Activated CD4-positive, alpha-beta T cell treated with anti-CD3 and anti-CD28 coated beads, Interleukin-2, amount 50 U/mL, for 4 hours (primary cell): ENCODE measurements around the gene MAP4K5.
A peak's percentile ranks its signal among the peaks of the same experiment; 100 is the strongest.
"Not testable (repeated sequence)": the region's sequence is repeated elsewhere in the genome, so short reads cannot be mapped to it uniquely, and the experiment has no call there.

Experiments used
- DNase-seq, 2 experiments: peaks; one replicate each; pipeline ENCODE4 v3.0.0-alpha.2; 2020

The MAP4K5 gene

GRCh38 chr14:50532502-50533240, at the start of gene MAP4K5:
Gene MAP4K5, minus strand, starts transcription at chr14:50532569. Its CDS starts 520 bp downstream, at chr14:50532049.
- DNase-seq: peak; percentile 84 to 87

- no peak for DNase-seq
These were observed 46.1 kb upstream of the MAP4K5 start for GRCh38 chr14:50578433-50578832.

- DNase-seq: no peak
These were observed 45.6 kb upstream of the MAP4K5 start for GRCh38 chr14:50577982-50578381.

- DNase-seq: no peak
These were observed 43.4 kb upstream of the MAP4K5 start for GRCh38 chr14:50575769-50576168.

- DNase-seq: no peak
These were observed 41.5 kb upstream of the MAP4K5 start for GRCh38 chr14:50573862-50574261.

- no peak for DNase-seq
These were observed 37.4 kb upstream of the MAP4K5 start for GRCh38 chr14:50569714-50570274.

- no peak for DNase-seq
These were observed 30.5 kb upstream of the MAP4K5 start for GRCh38 chr14:50562841-50563240.

- DNase-seq: peak; percentile 66 to 72
These were observed 28.5 kb upstream of the MAP4K5 start for GRCh38 chr14:50560931-50561285.

GRCh38 chr14:50559990-50560930, 27.9 kb upstream of the MAP4K5 start, which contains the start of gene ATL1:
Gene ATL1, plus strand, starts transcription at chr14:50560145. Its CDS starts 121 bp downstream, at chr14:50560266.
- DNase-seq: peak; percentile 12 to 13

- DNase-seq: not testable (repeated sequence)
These were observed 20.4 kb upstream of the MAP4K5 start for GRCh38 chr14:50552796-50553195.

- DNase-seq: no peak
These were observed 19.5 kb upstream of the MAP4K5 start for GRCh38 chr14:50551877-50552276.

GRCh38 chr14:50550294-50550693, 17.9 kb upstream of the MAP4K5 start:
- DNase-seq: no peak

- DNase-seq: no peak
These were observed 13.2 kb upstream of the MAP4K5 start for GRCh38 chr14:50545618-50546017.

- no peak for DNase-seq
These were observed 12.5 kb upstream of the MAP4K5 start for GRCh38 chr14:50544911-50545310.

GRCh38 chr14:50542941-50543418, 10.6 kb upstream of the MAP4K5 start:
- DNase-seq: peak in 1 of 2 experiments; percentile 11

GRCh38 chr14:50541159-50541567, 8.8 kb upstream of the MAP4K5 start:
- no peak for DNase-seq

- no peak for DNase-seq
These were observed 6.7 kb upstream of the MAP4K5 start for GRCh38 chr14:50539051-50539450.

- not testable (repeated sequence) for DNase-seq
These were observed 5.7 kb upstream of the MAP4K5 start for GRCh38 chr14:50538034-50538433.

GRCh38 chr14:50534997-50535396, 2.6 kb upstream of the MAP4K5 start:
- DNase-seq: no peak

GRCh38 chr14:50534416-50534815, 2.0 kb upstream of the MAP4K5 start:
- DNase-seq: no peak

- DNase-seq: no peak
These were observed 1.4 kb upstream of the MAP4K5 start for GRCh38 chr14:50533806-50534205.

GRCh38 chr14:50533241-50533705, 904 bp upstream of the MAP4K5 start:
- no peak for DNase-seq
